Inflammatory macrophage treated with lipopolysaccharide for 1 hour (primary cell): ENCODE data around the gene RAB42.
A peak's percentile ranks its signal among the peaks of the same experiment; 100 is the strongest.
"Not testable (repeated sequence)": the region's sequence is repeated elsewhere in the genome, so short reads cannot be mapped to it uniquely, and the experiment has no call there.

Experiments
- DNase-seq, 2 donors: peaks; one replicate each; pipeline ENCODE4 v3.0.0-alpha.2; 2020 to 2022

RAB42 gene, protein sequence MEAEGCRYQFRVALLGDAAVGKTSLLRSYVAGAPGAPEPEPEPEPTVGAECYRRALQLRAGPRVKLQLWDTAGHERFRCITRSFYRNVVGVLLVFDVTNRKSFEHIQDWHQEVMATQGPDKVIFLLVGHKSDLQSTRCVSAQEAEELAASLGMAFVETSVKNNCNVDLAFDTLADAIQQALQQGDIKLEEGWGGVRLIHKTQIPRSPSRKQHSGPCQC

DNA sequence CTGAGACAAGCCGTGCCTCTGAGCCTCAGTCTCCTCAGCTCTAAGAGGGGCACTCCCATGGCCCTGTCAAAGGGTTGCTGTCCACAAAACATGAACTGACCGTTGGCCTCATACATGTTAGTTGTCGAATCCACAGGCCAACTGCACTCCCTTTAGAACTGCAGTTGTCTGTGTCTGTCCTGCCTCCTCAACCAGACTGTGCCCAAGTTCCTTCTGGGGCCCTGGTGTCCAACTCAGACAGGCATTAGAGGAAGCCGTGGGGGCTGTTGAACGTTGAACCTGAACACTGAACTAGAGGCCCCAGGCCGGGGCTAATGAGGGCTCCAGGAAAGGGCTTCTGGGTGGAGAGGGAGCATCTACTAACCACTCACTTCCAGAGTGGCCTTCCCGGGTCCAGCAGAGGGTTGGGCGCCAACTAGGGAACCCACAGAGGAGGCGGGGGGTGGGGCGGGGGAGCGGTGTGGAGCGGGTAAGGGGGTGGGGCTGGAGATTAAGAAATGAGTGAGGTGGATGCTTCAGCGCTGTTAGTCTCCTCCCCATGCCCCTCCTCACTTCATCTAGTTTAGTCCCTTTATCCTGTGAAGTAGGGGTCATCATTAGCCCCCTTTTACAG, at the start of gene RAB42:
RAB42 (plus strand) TSS at position 558 of the 613 bp plus-strand sequence. CDS start 247 bp downstream, outside the sequence.
- DNase-seq: peak; percentile 44 to 49

DNA sequence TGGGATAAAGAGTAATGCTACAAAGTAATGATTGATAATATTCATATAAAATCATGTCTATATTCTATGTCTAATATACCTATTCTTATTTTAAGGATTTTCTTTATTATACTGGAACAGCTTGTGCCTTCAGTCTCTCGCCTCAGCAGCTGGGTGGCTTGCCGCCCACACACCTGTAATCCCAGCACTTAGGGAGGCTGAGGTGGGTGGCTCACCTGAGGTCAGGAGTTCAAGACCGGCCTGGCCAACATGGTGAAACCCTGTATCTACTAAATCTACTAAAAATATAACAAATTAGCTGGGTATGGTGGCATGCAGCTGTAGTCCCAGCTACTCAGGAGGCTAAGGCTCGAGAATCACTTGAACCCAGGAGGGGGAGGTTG, 46.8 kb upstream of the RAB42 start:
- no peak for DNase-seq

DNA sequence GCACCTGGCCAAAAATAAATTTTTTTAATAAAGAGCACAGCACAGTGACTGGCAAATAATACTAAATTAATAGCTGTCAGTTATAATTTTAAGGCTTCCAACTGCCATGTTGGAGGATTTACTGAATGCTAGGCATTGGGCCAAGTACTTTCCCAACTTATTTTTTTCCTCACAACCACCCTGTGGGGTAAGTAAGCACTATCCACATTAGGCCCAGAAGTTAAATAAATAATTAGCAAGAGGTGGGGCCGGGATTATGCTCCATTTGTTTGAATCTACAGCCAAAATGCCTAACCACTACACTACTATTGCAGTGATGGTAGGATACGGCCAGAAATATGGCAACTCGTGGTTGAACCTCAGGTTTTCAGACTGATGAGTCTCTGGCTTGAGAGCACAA, 43.7 kb upstream of the RAB42 start:
- no peak for DNase-seq

DNA sequence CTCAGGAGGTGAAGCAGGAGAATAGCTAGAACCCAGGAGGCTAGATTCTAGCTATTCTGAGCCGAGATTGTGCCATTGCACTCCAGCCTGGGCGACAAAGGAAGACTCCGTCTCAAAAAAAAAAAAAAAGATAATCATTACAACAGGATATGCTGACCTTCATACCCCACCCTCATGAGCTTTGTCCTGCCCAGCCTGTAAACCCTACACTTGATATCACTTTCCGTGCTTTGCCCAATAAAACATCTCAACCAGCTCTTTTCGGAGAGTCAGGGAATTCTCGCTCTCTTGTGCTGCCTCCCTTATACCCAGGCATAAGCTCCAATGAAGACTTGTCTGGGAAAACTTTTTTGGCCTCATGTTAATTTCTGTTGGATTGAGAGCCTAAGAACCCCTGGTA, 40.7 kb upstream of the RAB42 start:
- DNase-seq: no peak

DNA sequence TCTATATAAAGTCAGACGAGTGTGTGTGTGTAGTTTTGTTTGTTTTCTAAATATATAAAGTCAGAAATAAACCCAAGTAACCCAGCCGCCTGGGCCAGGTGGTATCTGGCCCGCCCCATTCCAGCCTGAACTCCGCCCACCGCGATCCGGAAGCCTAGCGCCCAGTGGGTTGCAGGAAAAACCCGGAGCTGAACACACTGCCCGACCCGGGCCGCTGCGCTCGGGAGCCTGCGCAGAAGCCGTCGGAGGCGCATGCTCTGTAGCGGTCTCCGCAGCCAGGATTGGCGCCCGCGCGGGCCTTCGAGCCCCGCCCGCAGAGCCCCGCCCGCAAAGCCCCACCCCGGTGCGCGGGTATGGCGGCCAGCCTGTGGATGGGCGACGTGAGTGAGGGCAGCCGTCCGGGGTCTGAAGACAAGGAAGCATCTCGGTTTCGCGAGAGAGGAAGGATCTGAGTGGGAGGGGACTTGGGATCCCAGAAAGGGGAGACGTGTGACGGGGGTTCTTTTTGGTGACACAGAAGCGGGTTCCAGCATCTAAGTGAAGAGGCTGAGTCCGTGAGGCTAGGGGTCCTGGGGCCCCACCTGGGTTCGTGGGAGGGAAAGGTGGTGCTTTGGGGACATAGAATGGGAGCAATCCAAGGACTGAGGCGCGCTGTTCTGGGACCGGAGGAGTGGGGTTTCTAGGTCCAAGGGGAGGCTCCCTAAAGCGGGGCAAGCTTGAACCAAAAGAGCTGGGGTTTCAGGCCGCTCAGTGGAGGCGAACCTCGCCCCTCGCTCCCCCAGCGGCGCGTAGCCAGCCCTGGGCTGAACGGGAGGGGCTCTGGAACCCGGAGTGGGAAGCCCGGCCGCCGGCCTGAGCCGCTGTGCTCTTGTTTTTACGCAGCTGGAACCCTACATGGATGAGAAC, 39.1 kb upstream of the RAB42 start, which contains the start of gene TRNAU1AP:
TRNAU1AP (plus strand) TSS at position 328 of the 906 bp plus-strand sequence; CDS start at position 354, 26 bp downstream.
- DNase-seq: peak; percentile 97 to 98

DNA sequence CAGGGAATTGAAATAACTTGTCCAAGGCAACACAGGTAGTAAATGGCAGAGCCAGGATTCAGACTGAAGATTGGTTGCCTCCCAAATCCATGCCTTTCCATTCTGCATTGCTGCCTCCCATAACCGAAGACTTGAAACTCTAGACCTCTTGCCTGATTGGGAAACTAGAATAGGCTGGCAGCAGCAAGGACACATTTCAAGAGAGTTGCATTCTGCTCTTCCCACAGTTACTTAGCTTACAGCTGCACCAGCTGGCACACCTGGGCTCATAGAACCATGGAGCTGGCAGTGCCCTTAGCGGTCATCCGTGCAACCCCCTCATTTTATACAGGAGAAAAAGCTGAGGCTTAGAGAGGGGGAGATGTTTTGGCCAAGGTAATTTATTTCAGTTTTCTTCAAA, 31.2 kb upstream of the RAB42 start:
- no peak for DNase-seq

DNA sequence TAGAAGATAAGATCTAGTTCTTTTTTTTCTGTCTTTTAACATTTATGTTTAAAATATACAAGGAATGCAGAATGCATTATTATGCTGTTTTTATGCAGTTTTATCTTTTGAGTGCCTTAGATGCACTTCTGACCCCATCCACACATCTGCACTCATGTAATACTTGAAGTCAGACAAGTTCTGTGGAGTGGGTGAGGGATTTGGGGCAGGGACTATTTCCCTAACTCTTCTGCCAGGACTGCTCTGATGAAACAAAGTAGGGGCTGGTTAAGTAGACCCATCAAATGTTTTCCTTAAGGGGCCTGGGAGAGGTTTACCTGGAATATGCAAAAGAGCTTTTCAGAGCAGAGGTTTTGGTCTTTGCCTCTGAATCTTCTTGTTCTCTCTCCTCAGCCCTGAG, 27.8 kb upstream of the RAB42 start:
- DNase-seq: no peak

DNA sequence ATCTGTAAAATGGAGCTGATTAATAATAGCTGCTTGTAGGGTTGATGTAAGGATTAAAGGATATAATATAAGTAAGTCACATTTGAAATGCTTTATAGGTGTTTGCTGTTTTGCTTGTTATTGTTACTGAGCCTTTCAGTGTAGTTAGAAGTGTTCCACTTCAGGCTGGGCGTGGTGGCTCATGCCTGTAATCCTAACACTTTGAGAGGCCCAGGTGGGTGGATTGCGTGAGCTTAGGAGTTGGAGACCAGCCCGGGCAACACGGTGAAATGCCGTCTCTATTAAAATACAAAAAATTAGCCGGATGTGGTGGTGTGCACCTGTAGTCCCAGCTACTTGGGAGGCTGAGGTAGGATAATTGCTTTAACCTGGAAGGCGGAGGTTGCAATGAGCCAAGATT, 27.0 kb upstream of the RAB42 start:
- DNase-seq: no peak

DNA sequence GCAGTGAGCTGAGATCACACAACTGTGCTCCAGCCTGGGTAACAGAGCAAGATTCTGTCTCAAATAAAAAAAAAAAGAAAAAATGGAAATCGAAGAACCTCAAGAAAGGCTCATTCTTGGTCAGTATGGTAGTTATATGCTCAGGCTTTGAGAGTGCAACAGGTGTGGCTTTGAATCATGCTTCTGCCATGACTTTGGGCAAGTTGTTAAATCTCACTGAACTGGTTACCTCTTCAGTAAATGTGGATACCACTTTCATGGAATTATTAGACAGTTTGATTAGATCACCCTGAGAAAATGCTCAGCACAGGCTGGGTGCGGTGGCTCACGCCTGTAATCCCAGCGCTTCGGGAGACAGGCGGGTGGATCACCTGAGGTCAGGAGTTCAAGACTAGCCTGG, 26.3 kb upstream of the RAB42 start:
- no peak for DNase-seq

DNA sequence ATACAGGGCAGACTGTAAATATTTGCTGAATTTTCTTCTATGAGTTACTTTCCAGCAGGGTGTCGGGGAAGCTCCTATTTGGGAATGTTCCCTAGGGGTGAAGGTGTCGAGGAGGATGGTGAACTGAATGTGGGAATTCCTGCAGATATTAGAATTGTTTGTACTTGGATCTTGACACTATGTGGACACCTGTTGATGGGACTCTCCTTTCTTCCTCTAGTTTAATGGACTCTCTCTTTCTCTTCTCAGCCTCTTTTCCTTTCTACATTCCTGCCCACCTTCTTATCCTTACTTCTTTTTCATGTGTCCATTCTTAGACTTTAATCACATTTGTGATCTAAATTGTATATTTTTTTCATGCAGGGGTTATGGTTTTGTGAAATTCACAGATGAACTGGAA, 25.1 kb upstream of the RAB42 start:
- DNase-seq: no peak

DNA sequence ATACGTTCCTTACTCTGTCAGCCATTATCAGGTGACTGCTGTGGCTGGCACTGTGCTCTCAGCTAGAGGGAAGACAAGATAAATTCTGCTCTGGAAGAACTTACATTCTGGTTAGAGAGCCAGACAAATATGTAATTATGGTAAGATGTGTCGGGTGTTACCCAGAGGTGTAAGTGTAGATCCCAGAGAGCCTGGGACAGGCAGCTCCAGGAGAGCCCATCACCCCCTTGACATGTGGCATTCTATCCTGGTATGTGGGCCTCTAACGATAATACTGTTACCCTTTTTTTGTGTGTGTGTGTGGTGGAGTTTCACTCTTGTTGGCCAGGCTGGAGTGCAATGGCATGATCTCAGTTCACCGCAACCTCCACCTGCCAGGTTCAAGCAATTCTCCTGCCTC, 20.2 kb upstream of the RAB42 start:
- DNase-seq: no peak

DNA sequence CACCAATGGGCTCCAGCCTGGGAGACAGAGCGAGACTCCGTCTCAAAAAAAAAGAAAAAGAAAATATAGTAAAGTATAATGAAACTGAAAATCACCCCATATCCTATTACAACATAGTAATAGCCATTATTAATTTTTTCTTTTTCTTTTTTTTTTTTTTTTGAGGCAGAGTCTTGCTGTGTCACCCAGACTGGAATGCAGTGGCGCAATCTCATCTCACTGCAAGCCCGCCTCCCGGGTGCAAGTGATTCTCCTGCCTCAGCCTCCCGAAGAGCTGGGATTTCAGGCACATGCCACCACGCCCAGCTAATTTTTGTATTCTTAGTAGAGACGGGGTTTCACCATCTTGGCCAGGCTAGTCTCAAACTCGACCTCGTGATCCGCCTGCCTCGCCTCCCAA, 19.2 kb upstream of the RAB42 start:
- not testable (repeated sequence) for DNase-seq

DNA sequence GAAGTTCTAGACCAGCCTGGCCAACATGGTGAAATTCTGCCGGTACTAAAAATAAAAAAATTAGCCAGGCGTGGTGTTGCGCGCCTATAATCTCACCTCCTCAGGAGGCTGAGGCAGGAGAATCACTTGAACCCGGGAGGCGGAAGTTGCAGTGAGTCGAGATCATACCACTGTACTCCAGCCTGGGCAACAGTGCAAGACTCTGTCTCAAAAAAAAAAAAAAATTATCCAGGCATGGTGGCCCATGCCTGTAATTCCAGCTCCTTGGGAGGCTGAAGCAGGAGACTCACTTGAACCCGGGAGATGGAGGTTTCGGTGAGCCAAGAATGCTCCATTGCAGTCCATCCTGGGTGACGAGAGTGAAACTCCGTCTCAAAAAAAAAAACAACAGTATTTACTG, 18.5 kb upstream of the RAB42 start:
- no peak for DNase-seq

DNA sequence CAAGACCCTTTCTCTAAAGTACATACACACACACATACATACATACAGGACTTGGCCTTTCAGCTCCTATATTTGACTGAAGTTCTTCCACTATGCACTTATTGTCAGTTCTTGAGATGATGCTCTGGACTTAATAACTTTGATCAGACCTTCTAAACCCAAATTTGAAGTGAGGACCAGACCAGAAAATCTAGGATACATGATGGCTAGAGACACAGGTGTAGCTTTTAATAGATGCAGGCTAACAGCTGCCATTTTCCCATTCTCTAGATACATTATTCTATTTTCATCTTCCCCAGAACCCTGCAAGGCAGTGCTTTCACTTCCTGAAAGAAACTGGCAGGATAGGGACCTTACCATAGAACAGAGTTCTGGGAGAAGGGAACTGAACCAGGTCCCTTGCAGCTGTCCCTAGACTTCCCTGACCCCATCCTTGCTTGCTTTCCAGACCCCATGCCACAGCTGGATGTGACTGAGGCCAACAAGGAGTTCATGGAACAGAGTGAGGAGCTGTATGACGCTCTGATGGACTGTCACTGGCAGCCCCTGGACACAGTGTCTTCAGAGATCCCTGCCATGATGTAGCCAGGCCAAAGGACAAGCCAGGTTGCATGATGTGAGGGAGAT, 14.9 kb upstream of the RAB42 start:
- no peak for DNase-seq

DNA sequence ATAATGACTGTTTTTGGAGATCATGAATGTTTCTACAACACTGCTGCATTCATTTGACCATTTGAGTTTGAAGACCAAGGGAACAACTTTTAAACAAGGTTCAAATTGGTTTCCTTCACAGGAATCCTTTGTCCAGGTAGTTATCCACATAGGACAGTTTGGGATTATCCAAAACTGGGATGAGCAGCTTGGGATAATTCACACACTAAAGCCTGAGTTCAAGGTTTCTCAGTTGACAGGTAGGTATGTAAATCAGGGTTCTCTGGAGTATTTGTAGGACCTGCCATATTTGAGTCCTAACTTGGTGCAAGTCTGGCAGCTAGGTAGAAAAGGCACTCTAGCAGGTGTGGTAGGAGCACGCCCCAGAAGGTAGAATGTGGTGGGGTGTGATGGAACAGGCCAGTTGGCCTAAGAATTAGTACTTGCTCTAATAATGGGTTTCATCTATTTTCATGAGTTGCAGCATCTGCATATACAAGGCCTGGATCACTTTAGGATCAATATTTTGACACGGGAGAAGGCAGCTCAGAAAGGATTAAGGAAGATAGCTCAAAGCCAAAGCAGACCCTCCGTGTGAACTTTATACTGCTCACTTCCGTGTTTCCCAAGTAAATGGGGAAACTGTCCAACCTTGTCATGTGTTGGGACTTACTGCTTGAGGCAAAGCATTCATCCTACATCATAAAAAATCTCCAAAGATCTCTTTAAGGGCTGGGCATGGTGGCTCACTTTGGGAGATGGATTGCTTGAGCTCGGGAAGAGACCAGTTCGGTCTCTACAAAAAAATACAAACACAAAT, 14.1 kb upstream of the RAB42 start:
- no peak for DNase-seq

DNA sequence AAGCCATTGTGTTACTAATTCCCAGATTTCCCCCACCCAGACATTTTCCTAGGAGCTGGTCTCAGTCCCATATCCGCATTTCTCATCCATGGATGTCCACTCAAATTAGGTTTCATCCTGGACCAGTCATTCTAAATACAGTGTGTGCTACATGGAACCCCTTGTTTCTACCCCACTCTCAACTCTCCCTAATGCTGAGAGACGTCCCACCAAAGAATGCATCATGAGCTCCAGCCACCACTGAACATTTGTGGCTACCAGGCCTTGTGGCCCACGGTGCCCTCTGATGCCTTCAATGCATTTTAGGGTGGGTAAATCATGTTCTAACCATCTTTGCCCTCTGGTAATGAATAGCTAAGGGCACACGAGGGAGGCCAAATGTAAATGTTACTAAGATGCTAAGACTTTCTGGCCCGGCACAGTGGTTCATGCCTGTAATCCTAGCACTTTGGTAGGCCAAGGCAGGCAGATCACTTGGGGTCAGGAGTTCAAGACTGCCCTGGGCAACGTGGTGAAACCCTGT, 13.3 kb upstream of the RAB42 start:
- no peak for DNase-seq

DNA sequence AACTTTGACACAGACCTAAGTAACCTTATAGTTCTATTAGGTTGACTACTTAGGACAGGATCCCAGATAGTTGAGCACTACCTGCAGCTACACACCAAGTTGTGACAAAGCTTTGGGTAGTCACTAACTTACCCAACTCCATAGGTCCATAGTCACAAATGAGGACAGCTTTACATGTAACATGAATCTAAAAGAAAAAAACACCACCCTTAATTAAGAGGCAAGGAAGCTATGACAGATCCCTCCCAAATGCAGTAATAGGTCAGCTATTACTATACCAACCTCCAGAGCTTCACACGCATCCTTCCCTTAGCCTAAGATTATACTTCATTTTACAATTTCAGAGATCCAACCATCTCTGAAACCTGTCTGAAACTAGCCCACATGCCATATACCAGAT, 12.7 kb upstream of the RAB42 start:
- DNase-seq: no peak

DNA sequence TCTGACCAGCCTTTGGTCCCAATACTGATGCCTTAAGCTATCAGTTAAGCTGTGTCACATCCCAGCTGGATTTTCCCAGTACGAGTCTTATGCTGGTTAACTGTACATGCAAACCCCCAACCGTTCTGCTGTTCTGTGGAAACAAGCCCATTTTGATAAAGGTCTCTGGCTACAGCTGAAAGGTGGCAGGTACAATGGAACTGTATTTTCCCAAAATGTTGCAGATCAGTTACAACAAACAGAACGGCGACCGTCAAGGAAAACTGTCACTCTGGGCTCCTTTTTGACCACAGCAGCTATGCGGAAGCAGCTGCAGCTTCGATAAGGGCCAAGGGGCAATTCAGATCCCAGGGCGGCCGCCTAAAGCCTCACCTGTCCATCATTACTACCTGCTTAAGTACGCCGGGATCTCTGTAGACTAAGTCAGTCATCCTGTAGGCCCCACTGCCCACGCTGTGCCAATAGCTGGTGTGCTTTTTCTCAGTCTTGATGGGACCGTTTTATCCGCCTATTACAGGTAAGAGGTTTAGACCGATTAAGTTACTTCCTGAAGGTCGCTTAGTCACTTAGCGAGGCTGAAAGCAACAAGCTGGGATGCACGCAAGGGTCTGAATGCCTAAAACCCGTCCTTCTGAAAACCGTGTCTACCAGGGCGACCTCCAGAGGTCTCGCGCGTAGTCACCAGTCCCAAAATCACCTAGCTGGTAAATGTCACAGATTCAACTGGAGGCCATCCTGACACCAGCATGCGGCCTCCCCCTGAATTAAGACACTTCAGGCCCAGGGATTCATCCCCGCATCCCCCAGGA, 11.1 kb upstream of the RAB42 start:
- DNase-seq: peak in 1 of 2 donors; percentile 13

DNA sequence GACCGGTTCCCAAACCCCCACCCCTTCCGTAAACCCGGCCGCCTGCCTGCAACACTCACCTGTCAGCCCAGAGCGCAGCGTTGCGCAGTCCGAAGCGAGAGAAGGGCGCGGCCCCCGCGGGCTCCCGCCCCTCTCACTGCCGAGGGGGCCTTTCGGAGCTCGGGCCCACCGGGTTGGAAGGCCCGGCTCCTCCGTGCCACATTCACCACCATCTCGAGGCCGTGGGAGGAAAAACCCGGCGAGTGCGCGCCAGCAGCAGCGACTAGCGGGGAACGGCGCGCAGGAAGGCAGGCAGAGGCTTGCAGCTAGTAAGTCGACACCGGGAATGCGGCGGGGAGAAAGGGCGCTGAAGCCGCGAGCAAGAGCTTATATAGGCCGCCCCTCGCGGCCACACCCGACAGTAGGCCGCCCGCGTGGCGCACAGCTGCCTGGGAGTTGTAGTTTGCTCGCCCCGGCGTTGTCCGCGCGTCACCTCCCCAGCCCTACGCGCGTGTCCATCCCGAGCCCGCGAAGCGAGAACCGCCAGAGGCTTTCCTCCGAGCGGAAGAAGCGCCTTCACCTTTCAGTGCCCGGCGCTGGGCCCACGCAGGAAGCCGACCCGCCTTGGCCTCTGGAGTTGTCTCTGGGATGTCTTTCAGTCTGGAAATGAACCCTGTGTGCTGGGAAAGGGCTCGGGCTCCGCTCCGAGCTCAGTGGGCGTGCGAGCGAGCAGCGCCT, 10.4 kb upstream of the RAB42 start:
- peak; percentile 96 to 99 for DNase-seq

DNA sequence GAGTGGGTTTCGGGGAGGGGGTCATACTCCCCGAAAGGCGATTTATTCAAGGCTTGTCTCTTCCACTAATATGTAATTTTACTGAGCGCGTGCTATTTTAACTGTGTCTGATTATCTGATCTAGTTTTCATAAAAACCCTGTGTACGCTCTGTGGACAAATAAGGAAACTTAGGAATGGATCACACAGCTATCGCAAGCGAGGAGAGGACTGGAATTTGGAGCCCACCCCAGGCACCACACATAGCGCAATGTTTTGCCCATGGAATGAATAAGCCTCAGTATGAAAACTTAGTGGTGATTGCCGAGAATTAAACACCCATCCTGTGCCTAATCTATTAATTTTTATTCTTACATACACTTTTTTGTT, 9.8 kb upstream of the RAB42 start:
- peak in 1 of 2 donors; percentile 17 for DNase-seq
